Uterus (tissue), 2 donors: ENCODE results near the gene WIPI1.

Experiments used
- POLR2A ChIP-seq, 2 donors: fragments of 450-650 bp; IDR thresholded peaks; one replicate each; pipeline ENCODE4 v1.6.1; 2016; ENCODE audit warnings: antibody characterized with exemption in 2 of 2, mild to moderate bottlenecking in 1 of 2, moderate library complexity in 1 of 2
- TF ChIP-seq, protein P1 (sequence below), 4 experiments: fragments of 200-600 bp in 2 of 4; fragments of 450-650 bp in 2 of 4; sonication (generic) in 2 of 4; IDR thresholded peaks; one replicate each; pipeline ENCODE4 v1.5.1; 2016 to 2019; ENCODE audit warnings: antibody characterized with exemption in 4 of 4, mild to moderate bottlenecking in 2 of 4, moderate library complexity in 1 of 4

DNA sequence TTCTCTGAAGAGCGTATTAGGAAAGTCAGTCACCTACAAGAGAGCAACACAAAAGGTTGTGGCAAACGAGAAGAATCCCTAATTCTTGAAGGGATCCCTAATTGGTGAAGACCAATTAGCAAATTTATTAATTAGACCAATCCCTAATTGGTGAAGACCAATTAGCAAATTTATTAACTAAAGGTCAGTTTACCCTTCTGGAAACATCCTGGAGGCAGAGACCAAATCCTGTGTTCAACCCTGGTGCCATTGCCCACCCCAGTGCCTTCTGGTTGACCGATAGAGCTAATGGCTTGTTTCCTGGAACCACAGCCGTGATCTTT lies 74.2 kb downstream of the WIPI1 start:
- no peak for TF ChIP-seq POLR2A (IDR thresholded peaks at IDR 0.05)
- TF ChIP-seq, protein P1, sequence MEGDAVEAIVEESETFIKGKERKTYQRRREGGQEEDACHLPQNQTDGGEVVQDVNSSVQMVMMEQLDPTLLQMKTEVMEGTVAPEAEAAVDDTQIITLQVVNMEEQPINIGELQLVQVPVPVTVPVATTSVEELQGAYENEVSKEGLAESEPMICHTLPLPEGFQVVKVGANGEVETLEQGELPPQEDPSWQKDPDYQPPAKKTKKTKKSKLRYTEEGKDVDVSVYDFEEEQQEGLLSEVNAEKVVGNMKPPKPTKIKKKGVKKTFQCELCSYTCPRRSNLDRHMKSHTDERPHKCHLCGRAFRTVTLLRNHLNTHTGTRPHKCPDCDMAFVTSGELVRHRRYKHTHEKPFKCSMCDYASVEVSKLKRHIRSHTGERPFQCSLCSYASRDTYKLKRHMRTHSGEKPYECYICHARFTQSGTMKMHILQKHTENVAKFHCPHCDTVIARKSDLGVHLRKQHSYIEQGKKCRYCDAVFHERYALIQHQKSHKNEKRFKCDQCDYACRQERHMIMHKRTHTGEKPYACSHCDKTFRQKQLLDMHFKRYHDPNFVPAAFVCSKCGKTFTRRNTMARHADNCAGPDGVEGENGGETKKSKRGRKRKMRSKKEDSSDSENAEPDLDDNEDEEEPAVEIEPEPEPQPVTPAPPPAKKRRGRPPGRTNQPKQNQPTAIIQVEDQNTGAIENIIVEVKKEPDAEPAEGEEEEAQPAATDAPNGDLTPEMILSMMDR (IDR thresholded peaks at IDR 0.05) = no peak
